Measurements from ENCODE around the gene NINJ2. TPM values are rescaled to one million over a fixed set of nuclear protein-coding genes. Genes with fewer than 3 reads are reported as not detected.

The NINJ2 gene
- polyA plus RNA-seq, 1 of the 3 experiments (the other 2 are of a cell fraction) = 0.07 TPM

GRCh38 chr12:674272-674781 is 11.1 kb upstream of the NINJ2 start:
- CTCF ChIA-PET = interaction anchor here (1.6 kb wide), 1 partner anchor 25 kb away, joined by 3 read pairs; no protein-coding TSS in a partner anchor
- 38% methylated on average over 4 of the region's 4 CpGs for WGBS (ENCODE audit: low lambda C conversion rate)

More at GRCh38 chr12:674272-674781, 11.1 kb upstream of the NINJ2 start:
- TF ChIP-seq POLR2AphosphoS5 (IDR thresholded peaks at IDR 0.05; ENCODE audit: low read depth, low read length) (no peak), CTCF (IDR thresholded peaks at IDR 0.05) (no peak), MEF2A (IDR thresholded peaks at IDR 0.05; ENCODE audit: borderline replicate concordance, low read depth) (no peak), FOXM1 (IDR thresholded peaks at IDR 0.05; ENCODE audit: low read depth) (no peak), EP300 (IDR thresholded peaks at IDR 0.05; ENCODE audit: borderline replicate concordance in 1 of 2, low read depth in 1 of 2, low read length in 1 of 2) (no peak), IRF3 (IDR thresholded peaks at IDR 0.05; ENCODE audit: low read depth, low read length) (no peak), MXI1 (IDR thresholded peaks at IDR 0.05; ENCODE audit: low read depth, low read length) (no peak), FOSL2 (IDR thresholded peaks at IDR 0.05; ENCODE audit: borderline replicate concordance, low read depth) (no peak), SIN3A (IDR thresholded peaks at IDR 0.05; ENCODE audit: borderline replicate concordance, low read depth, low read length) (no peak), USF2 (IDR thresholded peaks at IDR 0.05; ENCODE audit: borderline replicate concordance, low read depth, low read length) (no peak), NRF1 (IDR thresholded peaks at IDR 0.05; ENCODE audit: low read depth, low read length) (no peak), ELF1 (IDR thresholded peaks at IDR 0.05) (no peak)
- Histone ChIP-seq H2AFZ (ENCODE audit: low read depth) (no peak overlapping the region), H3K4me2 (no peak overlapping the region), H3K27me3 (ENCODE audit: insufficient read depth) (no peaks in the 10 kb centered on the region; the same call in 1 of the 2 replicates), H3K4me3 (ENCODE audit: low read depth in 2 of 2, low read length in 1 of 2) (no peak overlapping the region), H3K27ac (ENCODE audit: low read depth in 2 of 2, low read length in 1 of 2) (no peak overlapping the region), H3K36me3 (replicated peaks in 1 of 2; ENCODE audit: control insufficient read depth in 1 of 2, insufficient read depth in 2 of 2, low read length in 1 of 2) (no peaks in the 10 kb centered on the region), H3K79me2 (ENCODE audit: insufficient read depth) (no peaks in the 10 kb centered on the region), H3K9me2 (no peaks in the 10 kb centered on the region), H3K9me3 (no peaks in the 10 kb centered on the region), H4K20me1 (ENCODE audit: insufficient read depth) (no peaks in the 10 kb centered on the region), H3F3A (replicated peaks; ENCODE audit: insufficient read depth) (no peaks in the 10 kb centered on the region), H3K4me1 (ENCODE audit: control insufficient read depth in 1 of 2, insufficient read depth in 2 of 2, low read depth in 1 of 2, low read length in 1 of 2) (no peaks in the 10 kb centered on the region), H3K9ac (no peak overlapping the region)
- no peak for DNase-seq
- POLR2A ChIA-PET = no interaction called here
